Trophoblast cell (in vitro differentiated cells and primary cell): ENCODE measurements around the gene TBL3.

Experiments
- DNase-seq, 2 donors: peaks; one replicate each; pipeline ENCODE4 v3.0.0-alpha.2; 2016
- H2AFZ ChIP-seq: 2 replicates; pipeline ENCODE4 v1.6.1; 2013; ENCODE audit warnings: low read length, moderate library complexity, mild to moderate bottlenecking; ENCODE audit not compliant: insufficient read depth, poor library complexity
- H2AK5ac ChIP-seq: 2 replicates; pipeline ENCODE4 v1.6.1; 2013; ENCODE audit warnings: mild to moderate bottlenecking, low read length
- H2BK120ac ChIP-seq: 2 replicates; pipeline ENCODE4 v1.6.1; 2013; ENCODE audit warnings: low read length, mild to moderate bottlenecking, moderate library complexity; ENCODE audit not compliant: insufficient read depth, poor library complexity
- H2BK12ac ChIP-seq: 2 replicates; pipeline ENCODE4 v1.6.1; 2013; ENCODE audit warnings: mild to moderate bottlenecking, low read length, moderate library complexity
- H2BK5ac ChIP-seq: 2 replicates; pipeline ENCODE4 v1.6.1; 2013; ENCODE audit warnings: low read length, low read depth, moderate library complexity, mild to moderate bottlenecking; ENCODE audit not compliant: poor library complexity
- H3K14ac ChIP-seq: 2 replicates; pipeline ENCODE4 v1.6.1; 2013; ENCODE audit warnings: mild to moderate bottlenecking, low read length
- H3K18ac ChIP-seq: 2 replicates; pipeline ENCODE4 v1.6.1; 2013; ENCODE audit warnings: mild to moderate bottlenecking, low read length
- H3K23ac ChIP-seq: 2 replicates; pipeline ENCODE4 v1.6.1; 2013; ENCODE audit warnings: low read length
- H3K27ac ChIP-seq: 2 replicates; pipeline ENCODE4 v1.5.1; 2013; ENCODE audit warnings: low read depth, mild to moderate bottlenecking, inconsistent platforms, low read length, moderate library complexity
- H3K27me3 ChIP-seq: 2 replicates; pipeline ENCODE4 v1.6.1; 2013; ENCODE audit warnings: inconsistent platforms, mild to moderate bottlenecking, low read length, moderate library complexity; ENCODE audit not compliant: insufficient read depth
- H3K36me3 ChIP-seq, 2 experiments: 1 replicate in 1 of 2; 2 replicates in 1 of 2; pipeline ENCODE4 v1.6.1; 2013; ENCODE audit warnings: low read length in 2 of 2, mild to moderate bottlenecking in 2 of 2, moderate library complexity in 1 of 2; ENCODE audit not compliant: insufficient read depth in 2 of 2, control insufficient read depth in 1 of 2
- H3K4ac ChIP-seq: 2 replicates; pipeline ENCODE4 v1.6.1; 2013; ENCODE audit warnings: low read depth, mild to moderate bottlenecking, low read length, moderate library complexity
- H3K4me1 ChIP-seq, 2 experiments: 1 replicate in 1 of 2; 2 replicates in 1 of 2; pipeline ENCODE4 v1.6.1; 2013; ENCODE audit warnings: low read length in 2 of 2, mild to moderate bottlenecking in 2 of 2, moderate library complexity in 1 of 2; ENCODE audit not compliant: insufficient read depth in 2 of 2, control insufficient read depth in 1 of 2
- H3K4me2 ChIP-seq: 2 replicates; pipeline ENCODE4 v1.6.1; 2013; ENCODE audit warnings: inconsistent platforms, mild to moderate bottlenecking, low read length, moderate library complexity
- H3K4me3 ChIP-seq: 2 replicates; pipeline ENCODE4 v1.5.1; 2013; ENCODE audit warnings: mild to moderate bottlenecking, low read depth, low read length, inconsistent platforms
- H3K79me1 ChIP-seq: one replicate; pipeline ENCODE4 v1.6.1; 2013; ENCODE audit warnings: low read length
- H3K79me2 ChIP-seq: 2 replicates; pipeline ENCODE4 v1.6.1; 2013; ENCODE audit warnings: low read length, mild to moderate bottlenecking; ENCODE audit not compliant: control insufficient read depth, insufficient read depth, poor library complexity
- H3K9ac ChIP-seq: 2 replicates; pipeline ENCODE4 v1.6.1; 2013; ENCODE audit warnings: mild to moderate bottlenecking, low read length
- H3K9me3 ChIP-seq: 2 replicates; pipeline ENCODE4 v1.6.1; 2013; ENCODE audit warnings: low read depth, mild to moderate bottlenecking, control low read depth, inconsistent platforms, low read length; ENCODE audit not compliant: insufficient read depth
- H4K12ac ChIP-seq: 2 replicates; pipeline ENCODE4 v1.6.1; 2013; ENCODE audit warnings: low read depth, mild to moderate bottlenecking, low read length, moderate library complexity
- H4K8ac ChIP-seq: 2 replicates; pipeline ENCODE4 v1.6.1; 2013; ENCODE audit warnings: low read depth, mild to moderate bottlenecking, low read length, moderate library complexity
- H4K91ac ChIP-seq: one replicate; pipeline ENCODE4 v1.6.1; 2013; ENCODE audit warnings: low read depth, mild to moderate bottlenecking, low read length, moderate library complexity
- WGBS: extraction: QIAGEN DNeasy Blood & Tissue Kit; methylation state at CpG from one replicate; pipeline ENCODE4 v1.1.7; 2013; ENCODE audit warnings: missing lambda C conversion rate; ENCODE audit not compliant: insufficient read length, insufficient coverage; ENCODE audit errors: extremely low coverage; 5-methylcytosine and 5-hydroxymethylcytosine counted together

TBL3 gene

GRCh38 chr16:1982013-1982433, 10.2 kb downstream of the TBL3 start:
- H3K79me1 ChIP-seq = peaks cover 8% of the 10 kb centered on the region
- no peak overlapping the region for H4K12ac ChIP-seq
- no peak overlapping the region for H3K9ac ChIP-seq
- H3K27ac ChIP-seq = no peak overlapping the region
- H3K23ac ChIP-seq = no peak overlapping the region
- no peak for DNase-seq
- H2BK120ac ChIP-seq = no peak overlapping the region
- no peak overlapping the region for H2BK5ac ChIP-seq
- H2BK12ac ChIP-seq = no peak overlapping the region
- peaks cover 37% of the 10 kb centered on the region for H3K27me3 ChIP-seq
- no peak overlapping the region for H3K14ac ChIP-seq
- H3K4ac ChIP-seq = no peak overlapping the region
- no peak overlapping the region for H3K18ac ChIP-seq
- WGBS = no CpG with 5 or more reads among the region's 5 CpGs
- H3K79me2 ChIP-seq = peaks cover 2% of the 10 kb centered on the region
- H3K4me1 ChIP-seq = peaks cover 18 to 25% of the 10 kb centered on the region in 2 experiments
- peaks cover 33% of the 10 kb centered on the region in 2 experiments for H3K36me3 ChIP-seq
- no peak overlapping the region for H4K91ac ChIP-seq
- no peak overlapping the region for H2AFZ ChIP-seq
- no peak overlapping the region for H3K4me2 ChIP-seq
- no peak overlapping the region for H2AK5ac ChIP-seq
- H3K4me3 ChIP-seq = no peak overlapping the region
- peaks cover 8% of the 10 kb centered on the region for H3K9me3 ChIP-seq
- no peak overlapping the region for H4K8ac ChIP-seq

- Histone ChIP-seq H2AK5ac (no peak overlapping the region), H3K9ac (no peak overlapping the region), H4K91ac (no peak overlapping the region), H3K14ac (no peak overlapping the region), H2AFZ (no peak overlapping the region), H3K4me2 (peak overlapping the region; percentile 98), H3K27ac (no peak overlapping the region), H3K79me2 (peaks cover 2% of the 10 kb centered on the region), H2BK120ac (no peak overlapping the region), H3K18ac (no peak overlapping the region), H3K79me1 (peaks cover 8% of the 10 kb centered on the region), H3K36me3 (peaks cover 23 to 26% of the 10 kb centered on the region in 2 experiments), H3K27me3 (peaks cover 37% of the 10 kb centered on the region), H4K12ac (no peak overlapping the region), H4K8ac (no peak overlapping the region), H2BK12ac (no peak overlapping the region), H3K4ac (no peak overlapping the region), H3K9me3 (peaks cover 8% of the 10 kb centered on the region), H2BK5ac (no peak overlapping the region), H3K4me1 (peaks cover 18 to 25% of the 10 kb centered on the region in 2 experiments), H3K23ac (no peak overlapping the region), H3K4me3 (peak overlapping the region; percentile 76)
- DNase-seq = no peak
- WGBS = no CpG with 5 or more reads among the region's 19 CpGs
Measured at GRCh38 chr16:1982991-1983543, 11.2 kb downstream of the TBL3 start.

- peaks cover 16 to 24% of the 10 kb centered on the region in 2 experiments for H3K4me1 ChIP-seq
- peak within 1 kb of the TSS; percentile 69 for H2AFZ ChIP-seq
- H4K91ac ChIP-seq = peak within 1 kb of the TSS; percentile 82
- peak within 1 kb of the TSS; percentile 89 for H3K4me3 ChIP-seq
- no peak within 1 kb of the TSS for H2BK5ac ChIP-seq
- H3K9ac ChIP-seq = peak within 1 kb of the TSS; percentile 82
- H4K8ac ChIP-seq = peak within 1 kb of the TSS; percentile 97
- H3K18ac ChIP-seq = peak within 1 kb of the TSS; percentile 75
- H3K23ac ChIP-seq = no peak within 1 kb of the TSS
- peak within 1 kb of the TSS; percentile 44 for H2BK120ac ChIP-seq
- peaks cover 39% of the 10 kb centered on the region for H3K27me3 ChIP-seq
- peaks cover 20% of the 10 kb centered on the region in 2 experiments for H3K36me3 ChIP-seq
- peak within 1 kb of the TSS; percentile 41 for H2AK5ac ChIP-seq
- peak within 1 kb of the TSS; percentile 66 for H3K4ac ChIP-seq
- peak within 1 kb of the TSS; percentile 76 for H4K12ac ChIP-seq
- H2BK12ac ChIP-seq = no peak within 1 kb of the TSS
- H3K79me1 ChIP-seq = peaks cover 8% of the 10 kb centered on the region
- no CpG with 5 or more reads among the region's 109 CpGs for WGBS
- peak within 1 kb of the TSS; percentile 96 for H3K14ac ChIP-seq
- H3K4me2 ChIP-seq = peak within 1 kb of the TSS; percentile 98
- H3K79me2 ChIP-seq = peaks cover 2% of the 10 kb centered on the region
- H3K27ac ChIP-seq = peak within 1 kb of the TSS; percentile 22
- peak; percentile 93 to 96 for DNase-seq
- H3K9me3 ChIP-seq = peaks cover 8% of the 10 kb centered on the region
Measured at GRCh38 chr16:1983544-1984346, 11.9 kb downstream of the TBL3 start, which contains the start of gene GFER. TSS of gene GFER (plus strand) at chr16:1984193. CDS start at chr16:1984219, 26 bp downstream.

GRCh38 chr16:1984347-1985225, 12.7 kb downstream of the TBL3 start:
- H3K79me2 ChIP-seq = peaks cover 2% of the 10 kb centered on the region
- H3K14ac ChIP-seq = peak overlapping the region; percentile 96
- H2BK120ac ChIP-seq = peak overlapping the region; percentile 44
- peaks cover 10 to 18% of the 10 kb centered on the region in 2 experiments for H3K4me1 ChIP-seq
- no peak overlapping the region for H2BK12ac ChIP-seq
- H2BK5ac ChIP-seq = no peak overlapping the region
- peak overlapping the region; percentile 41 for H2AK5ac ChIP-seq
- peaks cover 8% of the 10 kb centered on the region for H3K9me3 ChIP-seq
- H2AFZ ChIP-seq = peak overlapping the region; percentile 69
- peak overlapping the region; percentile 22 for H3K27ac ChIP-seq
- DNase-seq = no peak
- peaks cover 42% of the 10 kb centered on the region for H3K27me3 ChIP-seq
- no peak overlapping the region for H3K23ac ChIP-seq
- peaks cover 20% of the 10 kb centered on the region in 2 experiments for H3K36me3 ChIP-seq
- H3K18ac ChIP-seq = peak overlapping the region; percentile 75
- H3K4ac ChIP-seq = peak overlapping the region; percentile 66
- peak overlapping the region; percentile 82 for H4K91ac ChIP-seq
- H4K12ac ChIP-seq = peak overlapping the region; percentile 76
- peak overlapping the region; percentile 82 for H3K9ac ChIP-seq
- peak overlapping the region; percentile 98 for H3K4me2 ChIP-seq
- no CpG with 5 or more reads among the region's 58 CpGs for WGBS
- H3K79me1 ChIP-seq = peaks cover 6% of the 10 kb centered on the region
- peak overlapping the region; percentile 97 for H4K8ac ChIP-seq
- H3K4me3 ChIP-seq = peak overlapping the region; percentile 89
